Neural progenitor cell (in vitro differentiated cells): ENCODE measurements around the gene AQP4. TPM values are rescaled to one million over a fixed set of nuclear protein-coding genes. Genes with fewer than 3 reads are reported as not detected.

Source experiments
- DNase-seq: peaks from one replicate; pipeline ENCODE4 v3.0.0-alpha.2; 2016; ENCODE audit warnings: low spot score
- H2AFZ ChIP-seq: fragments of 200-600 bp; sonication (generic); replicated peaks from 2 replicates; pipeline ENCODE4 v1.6.1; 2016; ENCODE audit warnings: antibody characterized with exemption
- H3F3A ChIP-seq: fragments of 200-600 bp; sonication (generic); 2 replicates; pipeline ENCODE4 v1.6.1; 2016; ENCODE audit warnings: antibody characterized with exemption, low read depth
- H3K27ac ChIP-seq: fragments of 200-600 bp; sonication (generic); 2 replicates; pipeline ENCODE4 v1.5.1; 2016; ENCODE audit warnings: mild to moderate bottlenecking
- H3K27me3 ChIP-seq: fragments of 200-600 bp; sonication (generic); 2 replicates; pipeline ENCODE4 v1.6.1; 2016; ENCODE audit warnings: mild to moderate bottlenecking, moderate library complexity
- H3K36me3 ChIP-seq: fragments of 200-600 bp; sonication (generic); 2 replicates; pipeline ENCODE4 v1.5.1; 2016
- H3K4me1 ChIP-seq: fragments of 200-600 bp; sonication (generic); 2 replicates; pipeline ENCODE4 v1.6.1; 2016; ENCODE audit warnings: mixed run types
- H3K4me2 ChIP-seq: fragments of 200-600 bp; sonication (generic); 2 replicates; pipeline ENCODE4 v1.6.1; 2016
- H3K4me3 ChIP-seq: fragments of 200-600 bp; sonication (generic); 2 replicates; pipeline ENCODE4 v1.5.1; 2016
- H3K79me2 ChIP-seq: fragments of 200-600 bp; sonication (generic); 2 replicates; pipeline ENCODE4 v1.6.1; 2016; ENCODE audit warnings: low read depth
- H3K9ac ChIP-seq: fragments of 200-600 bp; sonication (generic); 2 replicates; pipeline ENCODE4 v1.6.1; 2016
- H3K9me3 ChIP-seq: fragments of 200-600 bp; sonication (generic); 2 replicates; pipeline ENCODE4 v1.5.1; 2016; ENCODE audit warnings: low read depth
- H4K20me1 ChIP-seq: fragments of 200-600 bp; sonication (generic); 2 replicates; pipeline ENCODE4 v1.6.1; 2016; ENCODE audit warnings: low read depth
- H3K27ac Mint-ChIP-seq: 3 replicates; pipeline ENCODE4 v1.8.0; 2021; ENCODE audit warnings: mixed read lengths
- H3K27me3 Mint-ChIP-seq: 2 replicates; pipeline ENCODE4 v1.8.0; 2022; ENCODE audit warnings: low read depth, mild to moderate bottlenecking, inconsistent platforms, moderate library complexity, mixed read lengths; ENCODE audit not compliant: insufficient read depth
- H3K36me3 Mint-ChIP-seq: 3 replicates; pipeline ENCODE4 v1.8.0; 2021; ENCODE audit warnings: mixed read lengths
- H3K4me1 Mint-ChIP-seq: 3 replicates; pipeline ENCODE4 v1.8.0; 2021; ENCODE audit warnings: mixed read lengths
- H3K4me3 Mint-ChIP-seq: 3 replicates; pipeline ENCODE4 v1.8.0; 2021; ENCODE audit warnings: mild to moderate bottlenecking, moderate library complexity, mixed read lengths
- H3K9me3 Mint-ChIP-seq: 3 replicates; pipeline ENCODE4 v1.8.0; 2020; ENCODE audit warnings: mixed read lengths
- CTCF ChIP-seq: fragments of 200-600 bp; sonication (generic); IDR thresholded peaks from 2 replicates; pipeline ENCODE4 v1.5.1; 2017; ENCODE audit warnings: antibody characterized with exemption, mild to moderate bottlenecking
- EZH2 ChIP-seq: fragments of 200-600 bp; sonication (generic); IDR thresholded peaks from 2 replicates; pipeline ENCODE4 v1.6.1; 2017; ENCODE audit warnings: antibody characterized with exemption, mild to moderate bottlenecking, moderate library complexity
- EZH2phosphoT487 ChIP-seq: fragments of 200-600 bp; sonication (generic); IDR thresholded peaks from 2 replicates; pipeline ENCODE4 v1.6.1; 2017; ENCODE audit warnings: antibody characterized with exemption
- total RNA-seq: library from RNA; depleted of rRNA; stranded (reverse); fragments of >200 nt; gene quantifications from 2 replicates; pipeline ENCODE4 v1.2.3, GENCODE V29; 2015; ENCODE audit warnings: low replicate concordance

AQP4 gene
- total RNA-seq, 1 donor from 2014 or later, result 0.09 TPM

- Mint-ChIP-seq H3K36me3 (peaks cover 3% of the 10 kb centered on the region), H3K27me3 (peaks cover 3% of the 10 kb centered on the region), H3K27ac (no peak overlapping the region), H3K4me1 (peaks cover 17% of the 10 kb centered on the region), H3K9me3 (peaks cover 5% of the 10 kb centered on the region), H3K4me3 (no peak overlapping the region)
- Histone ChIP-seq H3K9me3 (no peaks in the 10 kb centered on the region), H3K27ac (no peak overlapping the region), H3K4me2 (no peak overlapping the region), H3K4me1 (peaks cover 10% of the 10 kb centered on the region), H4K20me1 (no peaks in the 10 kb centered on the region), H3K9ac (no peak overlapping the region), H3F3A (peaks cover 12% of the 10 kb centered on the region), H3K79me2 (no peaks in the 10 kb centered on the region), H3K4me3 (no peak overlapping the region), H2AFZ (no peak overlapping the region), H3K36me3 (no peaks in the 10 kb centered on the region), H3K27me3 (no peaks in the 10 kb centered on the region)
- TF ChIP-seq EZH2 (no peak), EZH2phosphoT487 (no peak), CTCF (no peak)
- DNase-seq, result no peak
Observed at GRCh38 chr18:26809346-26809745, 56.2 kb downstream of the AQP4 start.

DNA sequence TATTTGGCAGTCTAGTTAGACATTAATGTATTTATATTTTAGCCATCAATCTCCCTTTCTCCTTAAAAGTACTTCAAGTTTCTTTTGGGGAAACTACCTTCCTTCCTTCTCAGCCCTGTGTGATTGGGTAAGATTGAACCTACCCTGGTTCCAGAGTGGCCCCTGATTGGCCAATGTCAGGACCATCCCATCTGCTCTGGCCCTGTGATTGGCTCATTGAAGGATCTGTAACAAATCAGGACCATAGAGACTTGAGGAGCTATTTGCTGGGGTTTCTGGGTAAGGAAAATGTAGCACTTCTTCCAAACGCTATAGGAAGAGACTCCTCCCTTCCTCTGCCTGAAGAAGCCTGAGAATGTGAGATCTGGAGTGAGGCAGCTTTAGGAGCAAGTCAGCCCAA is 59.3 kb downstream of the AQP4 start:
- H3K9me3 ChIP-seq, result no peaks in the 10 kb centered on the region
- peaks cover 33% of the 10 kb centered on the region for H3K4me1 Mint-ChIP-seq
- H3K27me3 Mint-ChIP-seq, result peaks cover 3% of the 10 kb centered on the region
- TF ChIP-seq EZH2, result no peak
- no peak for TF ChIP-seq EZH2phosphoT487
- TF ChIP-seq CTCF, result no peak
- H4K20me1 ChIP-seq, result no peaks in the 10 kb centered on the region
- H3K27me3 ChIP-seq, result no peaks in the 10 kb centered on the region
- H3F3A ChIP-seq, result peaks cover 19% of the 10 kb centered on the region
- H3K79me2 ChIP-seq, result no peaks in the 10 kb centered on the region
- no peak overlapping the region for H3K27ac Mint-ChIP-seq
- peaks cover 18% of the 10 kb centered on the region for H3K4me1 ChIP-seq
- H3K4me3 ChIP-seq, result no peak overlapping the region
- H3K27ac ChIP-seq, result no peak overlapping the region
- no peak overlapping the region for H3K4me2 ChIP-seq
- H3K9ac ChIP-seq, result no peak overlapping the region
- no peak overlapping the region for H3K4me3 Mint-ChIP-seq
- H3K9me3 Mint-ChIP-seq, result peaks cover 7% of the 10 kb centered on the region
- DNase-seq, result no peak
- H3K36me3 ChIP-seq, result no peaks in the 10 kb centered on the region
- H3K36me3 Mint-ChIP-seq, result peaks cover 2% of the 10 kb centered on the region
- H2AFZ ChIP-seq, result no peak overlapping the region

GRCh38 chr18:26804519-26804918 is 61.0 kb downstream of the AQP4 start:
- Histone ChIP-seq H3K4me2 (peak overlapping the region; percentile 57), H3K79me2 (no peaks in the 10 kb centered on the region), H3K36me3 (no peaks in the 10 kb centered on the region), H4K20me1 (no peaks in the 10 kb centered on the region), H3K9ac (no peak overlapping the region), H3K4me1 (peaks cover 18% of the 10 kb centered on the region), H3K4me3 (no peak overlapping the region), H3F3A (peaks cover 19% of the 10 kb centered on the region), H3K27ac (no peak overlapping the region), H3K9me3 (no peaks in the 10 kb centered on the region), H3K27me3 (no peaks in the 10 kb centered on the region), H2AFZ (peak overlapping the region; percentile 8)
- TF ChIP-seq CTCF, result peak; percentile 69
- TF ChIP-seq EZH2, result no peak
- peaks cover 3% of the 10 kb centered on the region for H3K36me3 Mint-ChIP-seq
- H3K27me3 Mint-ChIP-seq, result peaks cover 2% of the 10 kb centered on the region
- DNase-seq, result peak; percentile 75
- H3K4me3 Mint-ChIP-seq, result no peak overlapping the region
- peak overlapping the region; percentile 4 for H3K27ac Mint-ChIP-seq
- H3K4me1 Mint-ChIP-seq, result peaks cover 33% of the 10 kb centered on the region
- peaks cover 20% of the 10 kb centered on the region for H3K9me3 Mint-ChIP-seq
